Calu3 (cell line): ENCODE data around the gene ODAD3. TPM values are rescaled to one million over a fixed set of nuclear protein-coding genes. Genes with fewer than 3 reads are reported as not detected.

Experiments
- BruUV-seq: library from RNA; stranded (reverse); fragments of 400-500 nt; replicated peaks from 2 replicates; lab custom pipeline; 2021; lab: Mats Ljungman, UMichigan
- CTCF ChIA-PET: fragments of 300-600 bp; sonication (Branson Sonifier 250); formaldehyde crosslinking; loops from one replicate; lab custom pipeline; 2022; ENCODE audit warnings: antibody characterized with exemption; lab: Charles Lee
- DNase-seq: peaks from one replicate; pipeline ENCODE4 v3.0.0; 2022
- H3K27ac Mint-ChIP-seq: one replicate; pipeline ENCODE4 v1.8.0; 2022; ENCODE audit warnings: mixed read lengths; ENCODE audit not compliant: unreplicated experiment
- H3K27me3 Mint-ChIP-seq: one replicate; pipeline ENCODE4 v1.8.0; 2022; ENCODE audit warnings: mixed read lengths; ENCODE audit not compliant: unreplicated experiment
- H3K36me3 Mint-ChIP-seq: one replicate; pipeline ENCODE4 v1.8.0; 2022; ENCODE audit warnings: mild to moderate bottlenecking, moderate library complexity, mixed read lengths; ENCODE audit not compliant: insufficient read depth, unreplicated experiment
- H3K4me1 Mint-ChIP-seq: one replicate; pipeline ENCODE4 v1.8.0; 2022; ENCODE audit warnings: mild to moderate bottlenecking, low read depth, mixed read lengths; ENCODE audit not compliant: unreplicated experiment
- H3K4me3 Mint-ChIP-seq: one replicate; pipeline ENCODE4 v1.8.0; 2022; ENCODE audit warnings: mild to moderate bottlenecking, low read depth, moderate library complexity, mixed read lengths; ENCODE audit not compliant: unreplicated experiment
- H3K9me3 Mint-ChIP-seq: one replicate; pipeline ENCODE4 v1.8.0; 2022; ENCODE audit warnings: low read depth, mixed read lengths; ENCODE audit not compliant: unreplicated experiment
- intact Hi-C: fragments of 100-400 bp; cut with micrococcal nuclease; formaldehyde crosslinking; loops from one replicate; pipeline ENCODE4 v1.10.0; 2022; ENCODE audit not compliant: unreplicated experiment
- total RNA-seq: library from RNA; stranded (reverse); gene quantifications from 2 replicates; pipeline ENCODE4 v1.2.3, GENCODE V29; 2022
- TF ChIP-seq, protein P1 (sequence below): fragments of 200-600 bp; IDR thresholded peaks from one replicate; pipeline ENCODE4 v1.8.0; 2022; ENCODE audit warnings: antibody characterized with exemption; ENCODE audit not compliant: unreplicated experiment

ODAD3 gene
- total RNA-seq, 1 experiment from 2014 or later, result not detected

DNA sequence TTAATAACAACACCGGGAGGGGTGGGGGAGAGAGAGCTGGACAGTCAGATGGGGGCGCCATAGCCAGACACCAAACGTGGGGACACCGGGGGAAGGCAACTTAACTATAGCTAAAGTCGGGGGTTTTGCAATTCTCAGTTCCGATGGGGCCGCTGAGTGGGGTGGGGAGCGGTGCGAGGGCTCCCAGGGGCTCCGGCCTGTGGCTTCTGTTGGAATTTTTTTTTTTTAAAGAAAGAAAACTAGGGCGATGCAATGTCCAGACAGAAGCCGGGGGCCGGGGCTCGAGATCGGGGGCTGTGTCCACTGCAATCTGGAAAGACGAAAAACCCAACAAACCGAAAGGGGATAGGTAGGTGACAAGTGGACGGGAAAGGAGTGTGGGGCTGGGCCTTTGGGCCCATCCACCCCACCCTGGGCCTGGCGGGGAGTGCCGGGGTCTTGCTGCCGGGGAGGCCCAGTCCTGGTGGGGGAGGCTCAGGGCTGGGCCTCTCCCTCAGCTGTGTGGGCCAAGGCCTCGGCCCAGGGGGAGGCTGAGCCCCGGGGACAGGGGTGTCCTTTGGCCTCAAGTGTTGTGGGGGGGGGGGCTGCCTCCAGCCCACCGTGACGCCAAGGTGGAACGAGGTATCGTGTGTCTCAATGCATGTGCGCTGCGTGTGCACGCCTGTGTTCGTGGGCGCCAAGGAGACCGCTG lies 17.8 kb upstream of the ODAD3 start:
- H3K9me3 Mint-ChIP-seq, result no peaks in the 10 kb centered on the region
- no peak overlapping the region for H3K4me3 Mint-ChIP-seq
- H3K4me1 Mint-ChIP-seq, result no peaks in the 10 kb centered on the region
- H3K27me3 Mint-ChIP-seq, result no peaks in the 10 kb centered on the region
- intact Hi-C loops, result no loop called here
- CTCF ChIA-PET, result interaction anchor here (0.6 kb wide), 1 partner anchor 131 kb away, joined by 10 read pairs; no protein-coding TSS in a partner anchor
- H3K36me3 Mint-ChIP-seq, result peaks cover 10% of the 10 kb centered on the region
- no TSS peak for BruUV-seq
- no peak for DNase-seq
- TF ChIP-seq, protein P1, sequence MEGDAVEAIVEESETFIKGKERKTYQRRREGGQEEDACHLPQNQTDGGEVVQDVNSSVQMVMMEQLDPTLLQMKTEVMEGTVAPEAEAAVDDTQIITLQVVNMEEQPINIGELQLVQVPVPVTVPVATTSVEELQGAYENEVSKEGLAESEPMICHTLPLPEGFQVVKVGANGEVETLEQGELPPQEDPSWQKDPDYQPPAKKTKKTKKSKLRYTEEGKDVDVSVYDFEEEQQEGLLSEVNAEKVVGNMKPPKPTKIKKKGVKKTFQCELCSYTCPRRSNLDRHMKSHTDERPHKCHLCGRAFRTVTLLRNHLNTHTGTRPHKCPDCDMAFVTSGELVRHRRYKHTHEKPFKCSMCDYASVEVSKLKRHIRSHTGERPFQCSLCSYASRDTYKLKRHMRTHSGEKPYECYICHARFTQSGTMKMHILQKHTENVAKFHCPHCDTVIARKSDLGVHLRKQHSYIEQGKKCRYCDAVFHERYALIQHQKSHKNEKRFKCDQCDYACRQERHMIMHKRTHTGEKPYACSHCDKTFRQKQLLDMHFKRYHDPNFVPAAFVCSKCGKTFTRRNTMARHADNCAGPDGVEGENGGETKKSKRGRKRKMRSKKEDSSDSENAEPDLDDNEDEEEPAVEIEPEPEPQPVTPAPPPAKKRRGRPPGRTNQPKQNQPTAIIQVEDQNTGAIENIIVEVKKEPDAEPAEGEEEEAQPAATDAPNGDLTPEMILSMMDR, result no peak
- H3K27ac Mint-ChIP-seq, result no peak overlapping the region

DNA sequence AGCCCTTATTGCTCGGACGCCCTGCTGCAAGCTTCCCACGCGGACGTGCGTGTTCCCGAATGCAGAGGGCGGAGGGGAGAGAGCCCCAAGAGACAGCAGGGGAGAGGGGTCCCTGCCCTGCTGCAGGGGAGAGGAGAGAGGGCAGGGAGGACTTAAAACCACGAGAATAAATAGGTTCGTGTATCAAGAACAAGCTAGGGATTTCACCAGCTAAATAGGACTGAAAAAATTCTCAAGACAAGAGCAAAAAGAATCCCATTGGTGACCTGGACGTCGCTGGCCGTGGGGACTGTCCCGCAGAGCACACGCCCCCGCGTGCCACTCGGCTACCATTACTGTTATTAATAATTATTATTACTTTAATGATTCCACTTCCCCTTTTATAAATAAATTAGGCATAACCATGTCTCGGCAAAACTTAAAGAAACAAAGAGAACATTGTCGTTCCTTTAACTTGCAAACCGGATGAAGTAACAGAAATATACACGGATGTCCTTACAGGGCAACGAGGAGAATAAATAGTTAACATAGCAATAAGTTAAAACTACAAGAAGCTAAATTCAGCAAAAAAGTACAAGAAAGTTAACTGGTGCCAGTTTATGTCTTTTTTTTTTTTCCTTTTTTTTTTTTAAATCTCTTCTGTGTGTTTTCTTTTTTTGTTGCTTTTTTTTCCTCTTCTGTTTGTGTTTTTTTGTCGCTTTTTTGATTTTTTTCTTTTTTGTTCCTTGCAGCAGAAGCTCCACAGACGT lies 17.1 kb upstream of the ODAD3 start:
- Mint-ChIP-seq H3K36me3 (peaks cover 10% of the 10 kb centered on the region), H3K27ac (no peak overlapping the region), H3K4me1 (no peaks in the 10 kb centered on the region), H3K4me3 (no peak overlapping the region), H3K9me3 (no peaks in the 10 kb centered on the region), H3K27me3 (no peaks in the 10 kb centered on the region)
- CTCF ChIA-PET, result interaction anchor here (0.6 kb wide), 2 partner anchors 50 to 131 kb away, joined by 5 to 10 read pairs; no protein-coding TSS in a partner anchor
- BruUV-seq, result no TSS peak
- intact Hi-C loops, result no loop called here
- TF ChIP-seq, protein P1, result no peak
- DNase-seq, result no peak

DNA sequence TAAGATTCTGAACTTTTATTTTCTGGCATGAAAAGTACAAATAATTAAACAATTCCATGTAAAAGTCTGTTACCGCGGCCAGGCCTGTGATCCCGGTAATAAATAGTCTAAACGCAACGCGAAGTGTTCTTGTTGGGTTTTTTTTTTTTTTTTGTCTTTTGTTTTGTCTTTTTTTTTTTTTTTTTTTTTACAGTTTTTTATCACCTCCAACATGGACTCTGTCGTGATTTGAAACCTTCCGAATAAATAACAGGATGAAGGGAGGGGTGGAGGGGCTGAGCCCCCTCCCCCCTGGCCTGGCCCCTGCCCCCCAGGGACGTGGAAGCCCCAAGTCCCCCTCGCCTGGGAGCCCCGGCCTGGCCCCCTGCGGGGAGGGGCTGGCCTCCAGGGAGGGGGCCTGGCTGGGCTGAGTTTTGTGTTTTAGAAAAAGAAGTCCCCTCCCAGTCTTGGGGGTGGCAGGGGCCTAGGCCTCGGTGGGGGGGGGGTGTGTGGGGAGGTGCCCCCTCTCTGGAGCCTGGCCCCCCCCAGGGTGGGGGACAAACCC lies 16.5 kb upstream of the ODAD3 start:
- Mint-ChIP-seq H3K4me3 (no peak overlapping the region), H3K36me3 (peaks cover 10% of the 10 kb centered on the region), H3K4me1 (no peaks in the 10 kb centered on the region), H3K27me3 (no peaks in the 10 kb centered on the region), H3K27ac (no peak overlapping the region), H3K9me3 (no peaks in the 10 kb centered on the region)
- BruUV-seq, result no TSS peak
- intact Hi-C loops, result no loop called here
- CTCF ChIA-PET, result interaction anchor here (0.6 kb wide), 1 partner anchor 49 kb away, joined by 5 read pairs; no protein-coding TSS in a partner anchor
- no peak for DNase-seq
- TF ChIP-seq, protein P1, result no peak

DNA sequence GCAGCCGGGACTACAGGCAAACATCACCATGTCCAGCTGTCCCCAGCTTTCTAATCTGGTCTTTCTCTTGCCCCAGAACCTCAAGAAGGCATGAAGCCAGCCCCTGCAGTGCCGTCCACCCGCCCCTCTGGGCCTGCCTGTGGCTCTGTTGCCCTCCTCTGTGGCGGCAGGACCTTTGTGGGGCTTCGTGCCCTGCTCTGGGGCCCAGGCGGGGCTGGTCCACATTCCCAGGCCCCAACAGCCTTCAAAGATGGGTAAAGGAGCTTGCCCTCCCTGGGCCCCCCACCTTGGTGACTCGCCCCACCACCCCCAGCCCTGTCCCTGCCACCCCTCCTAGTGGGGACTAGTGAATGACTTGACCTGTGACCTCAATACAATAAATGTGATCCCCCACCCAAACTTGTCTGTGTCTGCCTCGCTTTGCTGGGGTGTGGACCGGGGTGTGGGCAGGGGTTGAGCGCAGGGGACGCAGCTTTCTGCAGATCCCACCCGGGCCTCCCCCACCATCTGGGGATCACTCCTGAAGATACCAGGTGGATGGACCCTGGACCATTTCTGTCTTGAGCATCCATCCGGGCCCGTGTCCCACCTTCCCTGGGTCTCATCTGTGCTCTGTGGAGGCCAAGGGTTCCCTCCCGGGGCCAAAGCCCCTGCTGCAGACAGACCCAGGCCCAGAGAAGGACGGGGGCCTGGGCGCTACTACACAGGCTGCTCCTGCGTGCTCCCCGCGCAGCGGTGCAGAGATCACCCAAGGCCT lies 15.8 kb upstream of the ODAD3 start:
- Mint-ChIP-seq H3K4me1 (no peaks in the 10 kb centered on the region), H3K27ac (no peak overlapping the region), H3K27me3 (no peaks in the 10 kb centered on the region), H3K4me3 (no peak overlapping the region), H3K9me3 (no peaks in the 10 kb centered on the region), H3K36me3 (peaks cover 10% of the 10 kb centered on the region)
- intact Hi-C loops, result no loop called here
- DNase-seq, result no peak
- TF ChIP-seq, protein P1, result no peak
- BruUV-seq, result no TSS peak
- CTCF ChIA-PET, result no interaction called here
